Activated CD4-positive, CD25-positive, alpha-beta regulatory T cell treated with anti-CD3 and anti-CD28 coated beads, Interleukin-2, amount 50 U/mL, for 16 hours (primary cell): ENCODE data around the gene PLPPR4.

Source experiments
- DNase-seq: peaks from one replicate; pipeline ENCODE4 v3.0.0-alpha.2; 2020; ENCODE audit warnings: low read depth, low spot score

Gene PLPPR4

DNA sequence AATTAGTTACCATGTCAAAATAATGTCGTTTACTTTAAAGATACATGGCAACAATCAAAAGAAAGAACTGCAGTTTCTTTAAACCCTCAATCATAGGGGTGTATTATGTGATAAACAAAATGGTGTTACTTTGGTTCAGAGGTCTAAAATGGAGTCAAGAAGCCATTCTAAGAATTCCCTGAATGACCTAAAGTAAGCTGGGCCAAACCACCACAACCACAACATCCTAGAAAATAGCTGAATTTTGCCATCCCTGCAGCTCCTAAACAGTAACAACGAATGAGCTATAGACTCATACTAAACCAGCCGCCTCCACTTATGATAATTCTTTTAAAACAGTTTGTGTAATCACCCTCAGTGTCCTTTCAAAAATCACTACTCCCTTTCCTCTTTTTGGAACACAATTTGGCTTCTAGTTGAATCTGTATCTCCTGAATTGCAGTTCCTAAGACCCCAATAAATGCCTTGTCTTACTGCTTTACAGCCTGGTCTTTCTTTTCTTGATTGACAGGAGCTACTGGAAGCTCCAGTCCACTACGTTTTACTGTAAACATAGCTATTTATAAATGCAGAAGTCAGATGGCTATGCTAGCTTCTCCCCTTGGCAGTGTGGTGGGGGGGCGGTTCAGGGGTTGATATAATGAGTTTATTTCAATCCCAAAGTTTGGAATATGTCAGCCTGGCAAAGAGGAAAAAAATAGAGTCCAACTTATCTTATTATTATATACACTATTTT is 84.3 kb downstream of the PLPPR4 start:
- DNase-seq = no peak

DNA sequence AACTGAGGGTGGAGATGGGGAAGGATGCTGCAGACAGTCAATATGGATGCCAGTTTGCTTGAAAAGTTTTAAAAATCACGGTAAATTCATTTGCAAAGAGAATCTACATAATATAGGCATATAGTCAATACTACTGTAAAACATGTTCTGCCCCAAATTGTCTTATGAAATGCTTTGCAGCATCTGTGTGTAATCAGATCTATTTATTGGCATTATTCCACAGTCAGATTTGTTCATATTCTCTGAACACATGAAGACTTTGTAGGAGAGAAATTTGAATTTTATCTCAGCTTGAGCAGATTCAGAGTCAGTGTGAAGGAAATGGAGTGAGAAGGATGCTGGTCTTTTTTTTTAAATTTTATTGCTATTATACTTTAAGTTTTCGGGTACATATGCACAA is 88.5 kb downstream of the PLPPR4 start:
- no peak for DNase-seq

DNA sequence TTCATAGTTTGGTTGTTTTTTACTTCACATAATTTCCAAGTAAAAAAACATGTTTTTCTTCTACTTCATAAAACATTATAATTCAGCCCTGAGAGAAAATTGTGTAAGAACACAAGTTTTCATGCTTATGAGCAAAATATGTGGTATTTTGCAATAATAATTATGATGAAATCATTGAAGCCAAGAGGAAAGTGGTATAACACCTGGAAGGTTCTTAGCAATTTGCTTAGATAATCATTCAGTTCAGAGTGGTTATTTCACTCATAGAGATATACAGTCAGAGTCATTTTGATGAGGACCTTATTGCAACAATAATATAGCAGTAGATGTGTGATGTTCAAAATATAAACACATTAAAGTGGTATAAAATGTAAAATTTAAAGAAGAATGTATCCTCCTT is 94.5 kb downstream of the PLPPR4 start:
- DNase-seq = no peak
